Measurements from ENCODE around the gene STK11. TPM values are rescaled to one million over a fixed set of nuclear protein-coding genes. Genes with fewer than 3 reads are reported as not detected.

The STK11 gene
- polyA plus RNA-seq, 1 of the 3 experiments (the other 2 are of a cell fraction): 55.5 TPM

GRCh38 chr19:1241417-1242095 lies 36.0 kb downstream of the STK11 start, which contains the start of gene ATP5F1D (continued):
- TF ChIP-seq REST (IDR thresholded peaks at IDR 0.05; ENCODE audit: low read depth, low read length) (no peak), FOXJ3 (CRISPR knock-in tag; IDR thresholded peaks at IDR 0.05) (no peak), MXI1 (IDR thresholded peaks at IDR 0.05; ENCODE audit: low read depth, low read length) (peak; percentile 78; the same call in 1 of the 2 replicates), TEAD4 (IDR thresholded peaks at IDR 0.05; ENCODE audit: borderline replicate concordance, insufficient read depth) (no peak), RAD21 (IDR thresholded peaks at IDR 0.05; ENCODE audit: low read length) (no peak), GABPA (IDR thresholded peaks at IDR 0.05; ENCODE audit: low read depth) (peak; percentile 35; the same call in 1 of the 2 replicates), MAX (IDR thresholded peaks at IDR 0.05; ENCODE audit: low read depth) (no peak; the same call in 1 of the 2 replicates), NRF1 (IDR thresholded peaks at IDR 0.05; ENCODE audit: low read depth, low read length) (peak; percentile 68), JUND (IDR thresholded peaks at IDR 0.05) (no peak), CTCF (IDR thresholded peaks at IDR 0.05) (no peak), POLR2AphosphoS5 (IDR thresholded peaks at IDR 0.05; ENCODE audit: low read depth, low read length) (peak; percentile 7; the same call in 1 of the 2 replicates), GATA2 (CRISPR knock-in tag; IDR thresholded peaks at IDR 0.05) (no peak), EP300 (IDR thresholded peaks at IDR 0.05; ENCODE audit: borderline replicate concordance in 1 of 2, low read depth in 1 of 2, low read length in 1 of 2) (no peak), USF1 (IDR thresholded peaks at IDR 0.05; ENCODE audit: borderline replicate concordance, low read depth) (no peak), IRF3 (IDR thresholded peaks at IDR 0.05; ENCODE audit: low read depth, low read length) (no peak)

All from SK-N-SH (cell line).